ENCODE data around the gene NUDT1. TPM values are rescaled to one million over a fixed set of nuclear protein-coding genes. Genes with fewer than 3 reads are reported as not detected.

NUDT1 gene
- total RNA-seq, 2 experiments from 2014 or later, result 85.2 to 87.5 TPM

DNA sequence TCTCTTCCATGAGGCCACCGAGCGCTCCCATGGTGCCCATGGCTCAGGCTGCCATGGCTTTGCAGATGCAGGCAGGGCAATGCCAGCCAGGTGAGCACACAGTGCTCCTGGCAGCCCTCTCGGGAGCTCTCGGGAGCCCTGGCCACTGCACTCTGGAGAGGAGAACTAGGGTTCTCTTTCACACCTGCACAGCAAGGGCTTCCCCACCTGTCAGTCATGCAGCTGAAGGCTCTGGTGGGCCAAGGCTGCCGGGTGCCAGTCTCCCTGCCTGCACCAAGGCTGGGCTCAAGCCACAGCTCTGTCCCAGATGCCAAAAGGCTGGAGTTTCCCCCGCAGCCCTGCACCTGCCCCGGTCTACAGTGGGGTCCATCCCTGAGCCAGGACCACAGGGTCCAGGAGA lies 32.6 kb downstream of the NUDT1 start:
- POLR2A ChIA-PET, result no interaction called here
- no peak for DNase-seq
- CTCF ChIA-PET, result no interaction called here
- Mint-ChIP-seq H3K9me3 (no peaks in the 10 kb centered on the region), H3K27ac (no peak overlapping the region), H3K36me3 (ENCODE audit: low read depth) (peaks cover 5% of the 10 kb centered on the region), H3K4me1 (no peaks in the 10 kb centered on the region), H3K4me3 (no peak overlapping the region), H3K27me3 (no peaks in the 10 kb centered on the region)

DNA sequence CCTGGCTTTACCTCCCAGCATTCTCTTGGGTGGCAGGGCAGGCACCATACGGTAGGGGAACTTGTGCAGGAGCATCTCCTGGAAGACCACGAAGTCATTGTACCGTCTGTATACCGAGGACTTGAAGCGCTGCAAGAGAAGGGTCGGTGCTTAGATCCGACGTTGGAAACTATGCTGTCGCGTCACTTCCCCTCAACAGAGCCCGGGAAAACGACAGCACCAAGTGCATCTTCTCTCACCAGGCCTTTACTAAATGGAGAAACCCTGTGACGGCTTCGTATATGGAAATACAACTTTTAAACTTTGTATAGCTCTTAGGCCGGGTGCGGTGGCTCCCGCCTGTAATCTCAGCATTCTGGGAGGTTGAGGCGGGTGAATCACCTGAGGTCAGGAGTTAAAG lies 33.1 kb downstream of the NUDT1 start:
- H3K36me3 Mint-ChIP-seq (ENCODE audit: low read depth), result peaks cover 5% of the 10 kb centered on the region
- ChIA-PET POLR2A (no interaction called here), CTCF (no interaction called here)
- H3K9me3 Mint-ChIP-seq, result no peaks in the 10 kb centered on the region
- H3K27me3 Mint-ChIP-seq, result no peaks in the 10 kb centered on the region
- no peaks in the 10 kb centered on the region for H3K4me1 Mint-ChIP-seq
- H3K27ac Mint-ChIP-seq, result no peak overlapping the region
- H3K4me3 Mint-ChIP-seq, result no peak overlapping the region
- no peak for DNase-seq

DNA sequence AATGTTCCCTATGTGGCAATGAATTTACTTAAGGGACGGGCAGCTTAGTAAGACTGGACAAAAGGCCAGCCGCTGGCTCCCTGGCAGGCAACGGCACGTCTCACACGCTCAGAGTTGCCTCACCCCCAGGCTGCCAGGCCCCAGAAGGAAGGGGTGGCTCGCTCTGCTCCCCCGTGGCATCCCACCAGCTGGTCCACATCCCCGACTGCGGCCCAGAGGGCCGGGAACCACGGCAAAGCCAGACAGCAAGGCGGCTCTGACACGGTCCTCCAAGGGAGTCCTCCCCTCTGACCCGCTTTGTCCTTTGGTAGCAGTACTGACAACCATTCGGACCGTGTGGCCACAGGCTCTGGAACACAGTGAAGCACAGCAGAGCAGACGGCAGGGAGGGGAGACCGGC lies 34.1 kb downstream of the NUDT1 start:
- no peaks in the 10 kb centered on the region for H3K27me3 Mint-ChIP-seq
- POLR2A ChIA-PET, result no interaction called here
- H3K27ac Mint-ChIP-seq, result no peak overlapping the region
- CTCF ChIA-PET, result no interaction called here
- H3K36me3 Mint-ChIP-seq (ENCODE audit: low read depth), result peaks cover 5% of the 10 kb centered on the region
- H3K4me1 Mint-ChIP-seq, result no peaks in the 10 kb centered on the region
- no peaks in the 10 kb centered on the region for H3K9me3 Mint-ChIP-seq
- DNase-seq, result no peak
- H3K4me3 Mint-ChIP-seq, result no peak overlapping the region

DNA sequence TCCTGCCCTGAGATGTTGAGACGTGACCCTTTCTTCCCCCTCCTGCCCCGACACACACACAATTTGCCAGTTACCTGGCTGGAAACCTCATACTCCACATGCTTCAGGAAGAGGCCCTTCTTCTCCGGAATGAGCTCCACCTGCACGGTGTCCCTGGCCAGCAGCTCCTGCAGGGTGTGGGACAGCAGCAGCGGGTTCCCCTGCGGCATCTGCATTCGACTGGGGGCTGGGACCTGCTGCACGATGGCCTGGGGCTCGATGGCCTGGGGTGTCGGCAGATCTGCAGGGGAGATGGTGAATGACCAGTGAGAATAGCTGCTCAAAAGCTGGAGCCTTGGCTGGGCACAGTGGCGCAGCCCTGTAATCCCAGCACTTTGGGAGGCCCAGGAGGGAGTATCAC lies 36.0 kb downstream of the NUDT1 start:
- H3K4me3 Mint-ChIP-seq, result no peak overlapping the region
- no peak overlapping the region for H3K27ac Mint-ChIP-seq
- peaks cover 5% of the 10 kb centered on the region for H3K36me3 Mint-ChIP-seq (ENCODE audit: low read depth)
- no peaks in the 10 kb centered on the region for H3K9me3 Mint-ChIP-seq
- no peaks in the 10 kb centered on the region for H3K27me3 Mint-ChIP-seq
- CTCF ChIA-PET, result no interaction called here
- DNase-seq, result no peak
- POLR2A ChIA-PET, result no interaction called here
- H3K4me1 Mint-ChIP-seq, result no peaks in the 10 kb centered on the region

DNA sequence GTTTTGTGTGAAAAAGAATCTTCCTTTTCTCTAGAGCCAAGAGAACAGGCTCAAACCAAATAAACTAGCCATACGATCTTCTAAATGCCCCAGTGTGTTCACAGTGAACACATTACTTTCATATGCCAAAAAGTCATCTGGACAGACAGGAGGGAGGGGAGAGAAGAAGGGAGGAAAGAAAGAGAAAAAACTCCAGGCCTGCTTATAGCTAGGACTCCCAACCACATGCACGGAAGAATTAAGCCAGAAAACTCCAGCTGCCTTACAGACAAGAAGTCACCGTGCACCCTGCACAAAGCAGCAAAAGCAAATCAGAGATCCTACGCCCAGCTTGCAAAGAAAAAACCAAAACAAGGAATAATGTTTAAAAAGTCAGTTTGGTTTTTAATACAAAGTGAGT lies 37.9 kb downstream of the NUDT1 start:
- ChIA-PET POLR2A (no interaction called here), CTCF (interaction anchor here (0.6 kb wide), 1 partner anchor 69 kb away, joined by 4 read pairs; no protein-coding TSS in a partner anchor)
- Mint-ChIP-seq H3K36me3 (ENCODE audit: low read depth) (peaks cover 5% of the 10 kb centered on the region), H3K4me3 (no peak overlapping the region), H3K4me1 (no peaks in the 10 kb centered on the region), H3K9me3 (no peaks in the 10 kb centered on the region), H3K27ac (no peak overlapping the region), H3K27me3 (no peaks in the 10 kb centered on the region)
- DNase-seq, result no peak

DNA sequence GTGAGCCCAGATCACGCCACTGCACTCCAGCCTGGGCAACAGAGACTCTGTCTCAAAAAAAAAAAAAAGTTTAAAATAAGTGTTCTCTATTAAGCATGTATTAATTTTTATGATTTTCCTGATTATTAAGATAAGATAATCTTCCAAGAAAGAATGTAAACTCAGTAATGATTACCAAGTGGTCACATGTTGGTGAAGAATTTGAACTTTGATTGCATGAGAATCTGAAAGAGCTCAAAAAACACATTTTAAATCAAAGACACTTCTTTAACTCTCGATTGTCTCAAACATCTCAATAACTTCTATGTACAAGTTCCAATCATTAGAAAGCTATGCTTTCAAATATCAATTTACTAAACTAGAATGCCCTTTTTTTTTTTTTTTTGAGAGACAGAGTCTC lies 38.4 kb downstream of the NUDT1 start:
- Mint-ChIP-seq H3K4me3 (no peak overlapping the region), H3K4me1 (no peaks in the 10 kb centered on the region), H3K27ac (no peak overlapping the region), H3K9me3 (no peaks in the 10 kb centered on the region), H3K36me3 (ENCODE audit: low read depth) (peaks cover 5% of the 10 kb centered on the region), H3K27me3 (no peaks in the 10 kb centered on the region)
- no peak for DNase-seq
- POLR2A ChIA-PET, result no interaction called here
- CTCF ChIA-PET, result interaction anchor here (0.6 kb wide), 1 partner anchor 69 kb away, joined by 4 read pairs; no protein-coding TSS in a partner anchor

DNA sequence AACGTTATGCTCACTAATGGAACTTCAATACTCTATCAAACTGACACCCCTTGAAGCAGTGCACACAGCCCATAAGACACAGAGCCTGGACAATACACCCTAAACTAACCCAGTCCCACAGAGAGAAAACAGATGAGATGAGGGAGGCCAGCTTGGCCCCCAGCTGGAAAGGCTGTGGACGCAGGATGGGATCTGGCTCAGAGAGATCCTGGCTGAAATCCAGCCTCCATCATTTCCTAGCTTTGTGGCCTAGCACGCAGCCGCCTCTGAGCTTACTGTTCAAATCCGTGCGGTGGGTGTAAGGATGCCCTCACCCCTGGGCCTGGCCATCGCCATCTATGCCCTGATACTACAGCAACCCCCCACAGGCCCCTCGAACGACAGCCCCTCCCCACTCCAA lies 39.5 kb downstream of the NUDT1 start:
- Mint-ChIP-seq H3K36me3 (ENCODE audit: low read depth) (peaks cover 5% of the 10 kb centered on the region), H3K9me3 (no peaks in the 10 kb centered on the region), H3K27ac (no peak overlapping the region), H3K27me3 (no peaks in the 10 kb centered on the region), H3K4me1 (no peaks in the 10 kb centered on the region), H3K4me3 (no peak overlapping the region)
- CTCF ChIA-PET, result no interaction called here
- no peak for DNase-seq
- POLR2A ChIA-PET, result interaction anchor here (0.6 kb wide), 1 partner anchor 59 kb away, joined by 3 read pairs; no protein-coding TSS in a partner anchor

DNA sequence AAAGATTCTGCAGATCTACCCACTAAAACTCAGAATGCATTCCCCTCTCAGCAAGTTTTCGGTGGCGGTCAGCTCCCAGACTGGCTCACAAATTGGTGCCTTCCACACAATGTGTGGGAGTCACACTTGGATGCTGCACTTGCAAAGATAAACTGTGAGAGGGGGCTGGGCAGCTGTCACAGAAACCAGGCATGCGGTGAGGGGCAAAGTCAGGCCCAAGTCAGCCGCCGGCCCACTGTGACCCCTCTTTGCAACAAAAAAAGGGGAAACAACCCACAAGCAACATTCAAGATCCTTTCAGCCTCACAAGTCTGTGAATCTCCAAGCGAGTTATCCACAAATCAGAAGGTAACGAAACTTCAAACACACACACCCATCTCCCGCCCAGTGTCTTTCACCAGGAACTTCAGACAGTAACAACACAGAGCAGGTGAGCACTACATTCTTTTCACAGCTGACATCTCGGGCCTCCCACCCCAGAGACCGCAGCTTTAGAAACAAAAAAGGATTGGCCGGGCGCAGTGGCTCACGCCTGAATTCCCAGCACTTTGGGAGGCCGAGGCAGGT lies 40.2 kb downstream of the NUDT1 start:
- no peaks in the 10 kb centered on the region for H3K4me1 Mint-ChIP-seq
- ChIA-PET POLR2A (no interaction called here), CTCF (no interaction called here)
- H3K27me3 Mint-ChIP-seq, result no peaks in the 10 kb centered on the region
- no peaks in the 10 kb centered on the region for H3K9me3 Mint-ChIP-seq
- no peak for DNase-seq
- no peak overlapping the region for H3K4me3 Mint-ChIP-seq
- peaks cover under 1% of the 10 kb centered on the region for H3K36me3 Mint-ChIP-seq (ENCODE audit: low read depth)
- no peak overlapping the region for H3K27ac Mint-ChIP-seq

DNA sequence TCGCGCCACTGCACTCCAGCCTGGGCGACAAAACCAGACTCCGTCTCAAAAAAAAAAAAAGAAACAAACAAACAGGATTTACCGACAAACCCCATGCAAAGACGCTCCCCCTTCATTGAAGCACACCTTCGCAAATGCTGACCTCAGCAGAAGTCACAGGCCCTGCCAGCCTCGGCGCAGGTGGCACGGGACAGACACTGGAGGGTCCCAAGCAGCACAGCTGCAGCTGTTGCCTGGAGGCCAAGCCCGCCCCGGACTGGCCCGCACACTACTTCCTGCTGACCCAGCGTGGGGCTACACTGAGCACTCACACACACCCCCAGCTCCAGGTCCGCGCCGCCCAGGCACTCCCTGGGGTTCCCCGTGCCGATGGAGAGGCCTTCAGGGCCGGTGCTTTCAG lies 41.0 kb downstream of the NUDT1 start:
- no peak for DNase-seq
- H3K27me3 Mint-ChIP-seq, result no peaks in the 10 kb centered on the region
- ChIA-PET POLR2A (no interaction called here), CTCF (no interaction called here)
- no peaks in the 10 kb centered on the region for H3K4me1 Mint-ChIP-seq
- no peak overlapping the region for H3K4me3 Mint-ChIP-seq
- H3K27ac Mint-ChIP-seq, result no peak overlapping the region
- no peaks in the 10 kb centered on the region for H3K9me3 Mint-ChIP-seq
- H3K36me3 Mint-ChIP-seq (ENCODE audit: low read depth), result no peaks in the 10 kb centered on the region

DNA sequence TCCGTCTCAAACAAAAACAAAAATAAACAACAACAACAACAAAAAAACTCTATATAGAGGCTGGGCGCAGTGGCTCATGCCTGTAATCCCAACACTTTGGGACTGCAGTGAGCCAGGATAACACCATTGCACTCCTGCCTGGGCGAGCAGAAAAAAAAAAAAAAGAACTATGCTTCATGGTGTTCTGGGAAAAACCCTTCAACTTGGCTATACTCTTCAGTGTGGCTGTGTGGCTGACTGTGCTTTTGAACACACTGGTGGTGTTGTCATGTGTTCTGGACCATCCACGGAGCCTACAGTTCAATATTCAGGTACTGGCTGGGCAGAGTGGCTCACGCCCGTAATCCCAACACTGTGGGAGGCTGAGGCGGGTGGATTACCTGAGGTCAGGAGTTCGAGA lies 45.7 kb downstream of the NUDT1 start:
- no peaks in the 10 kb centered on the region for H3K4me1 Mint-ChIP-seq
- H3K27me3 Mint-ChIP-seq, result no peaks in the 10 kb centered on the region
- no peak overlapping the region for H3K4me3 Mint-ChIP-seq
- no peak for DNase-seq
- no peak overlapping the region for H3K27ac Mint-ChIP-seq
- CTCF ChIA-PET, result no interaction called here
- H3K9me3 Mint-ChIP-seq, result no peaks in the 10 kb centered on the region
- POLR2A ChIA-PET, result no interaction called here
- H3K36me3 Mint-ChIP-seq (ENCODE audit: low read depth), result no peaks in the 10 kb centered on the region

DNA sequence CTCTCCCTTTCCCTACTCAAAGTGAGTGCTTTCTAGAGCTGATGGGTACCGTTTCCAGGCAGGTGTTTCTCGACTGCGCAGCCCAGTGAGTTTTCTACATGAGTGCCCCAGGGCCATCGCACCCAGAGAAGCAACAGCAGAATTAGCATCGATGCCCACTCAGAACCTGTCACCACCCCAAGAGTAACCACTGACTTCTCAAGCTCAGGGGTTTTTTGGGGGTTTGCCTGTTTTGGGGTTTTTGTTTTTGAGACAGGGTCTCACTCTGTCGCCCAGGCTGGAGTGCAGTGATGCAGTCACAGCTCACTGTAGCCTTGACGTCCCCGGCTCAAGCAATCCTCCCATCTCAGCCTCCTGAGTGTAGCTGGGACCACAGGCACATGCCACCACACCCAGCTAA lies 46.5 kb downstream of the NUDT1 start:
- Mint-ChIP-seq H3K27me3 (no peaks in the 10 kb centered on the region), H3K9me3 (no peaks in the 10 kb centered on the region), H3K4me3 (no peak overlapping the region), H3K36me3 (ENCODE audit: low read depth) (no peaks in the 10 kb centered on the region), H3K27ac (no peak overlapping the region), H3K4me1 (no peaks in the 10 kb centered on the region)
- ChIA-PET POLR2A (no interaction called here), CTCF (no interaction called here)
- DNase-seq, result no peak

DNA sequence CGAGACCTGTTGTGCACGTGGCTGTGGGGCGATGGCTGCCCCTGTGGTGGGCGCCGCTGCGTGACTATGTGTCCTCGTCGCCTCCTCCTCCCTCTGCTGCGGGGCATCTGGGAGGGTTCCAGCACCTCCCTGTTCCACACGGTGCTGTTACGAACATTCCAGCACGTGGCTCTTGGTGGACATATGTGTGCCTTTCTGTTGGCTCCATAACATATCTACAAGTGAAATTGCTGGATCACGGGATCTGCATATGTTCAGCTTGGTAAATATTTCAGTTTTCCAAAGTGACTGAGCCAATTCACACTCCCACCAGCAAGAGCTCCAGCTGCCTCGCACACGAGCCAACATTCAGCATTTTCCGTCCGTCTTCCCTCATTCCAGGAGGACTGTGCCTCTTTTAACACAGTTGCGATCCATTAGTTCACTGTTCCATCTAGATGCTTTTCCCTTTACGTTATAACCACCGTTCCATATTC lies 47.1 kb downstream of the NUDT1 start:
- H3K27me3 Mint-ChIP-seq, result no peaks in the 10 kb centered on the region
- H3K4me1 Mint-ChIP-seq, result no peaks in the 10 kb centered on the region
- no peaks in the 10 kb centered on the region for H3K9me3 Mint-ChIP-seq
- CTCF ChIA-PET, result interaction anchor here (0.9 kb wide), 1 partner anchor 59 kb away, joined by 3 read pairs; no protein-coding TSS in a partner anchor
- no peak for DNase-seq
- POLR2A ChIA-PET, result no interaction called here
- no peak overlapping the region for H3K27ac Mint-ChIP-seq
- no peak overlapping the region for H3K4me3 Mint-ChIP-seq
- no peaks in the 10 kb centered on the region for H3K36me3 Mint-ChIP-seq (ENCODE audit: low read depth)

DNA sequence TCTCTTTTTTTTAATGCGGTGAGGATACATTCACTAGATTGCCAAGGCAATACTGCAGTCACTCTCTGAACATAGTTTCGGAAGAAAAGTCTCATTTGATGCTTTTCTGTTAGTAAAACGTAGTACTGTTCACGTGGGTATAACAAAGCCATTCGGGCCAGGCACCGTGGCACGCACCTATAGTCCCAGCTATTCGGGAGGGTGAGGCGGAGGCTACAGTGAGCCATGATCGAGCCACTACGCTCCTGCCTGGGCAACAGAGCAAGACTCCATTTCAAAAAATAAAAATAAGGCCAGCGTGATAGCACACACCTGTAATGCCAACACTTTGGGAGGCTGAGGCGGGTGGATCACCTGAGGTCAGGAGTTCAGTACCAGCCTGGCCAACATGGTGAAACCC lies 47.6 kb downstream of the NUDT1 start:
- H3K27ac Mint-ChIP-seq, result no peak overlapping the region
- no peak for DNase-seq
- POLR2A ChIA-PET, result no interaction called here
- H3K9me3 Mint-ChIP-seq, result no peaks in the 10 kb centered on the region
- CTCF ChIA-PET, result interaction anchor here (0.9 kb wide), 1 partner anchor 58 kb away, joined by 3 read pairs; no protein-coding TSS in a partner anchor
- no peaks in the 10 kb centered on the region for H3K4me1 Mint-ChIP-seq
- no peaks in the 10 kb centered on the region for H3K27me3 Mint-ChIP-seq
- no peak overlapping the region for H3K4me3 Mint-ChIP-seq
- no peaks in the 10 kb centered on the region for H3K36me3 Mint-ChIP-seq (ENCODE audit: low read depth)

DNA sequence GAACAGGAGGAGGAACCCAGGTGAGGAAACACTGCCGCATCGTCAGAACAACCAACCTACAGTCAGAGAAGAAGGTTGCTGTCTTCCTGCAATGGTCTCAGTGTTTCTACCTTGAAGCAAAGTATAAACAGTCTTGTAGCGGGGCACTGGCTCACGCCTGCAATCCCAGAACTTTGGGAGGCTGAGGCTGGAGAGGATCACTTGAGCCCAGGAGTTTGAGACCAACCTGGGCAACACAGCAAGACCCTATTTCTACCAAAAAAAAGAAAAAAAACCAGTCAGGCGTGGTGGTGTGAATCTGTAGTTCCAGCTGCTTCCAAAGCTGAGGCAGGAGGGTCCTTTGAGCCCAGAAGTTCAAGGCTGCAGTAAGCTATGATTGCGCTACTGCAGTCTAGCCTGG lies 48.9 kb downstream of the NUDT1 start:
- no peak overlapping the region for H3K27ac Mint-ChIP-seq
- no peak for DNase-seq
- no peaks in the 10 kb centered on the region for H3K36me3 Mint-ChIP-seq (ENCODE audit: low read depth)
- no peak overlapping the region for H3K4me3 Mint-ChIP-seq
- H3K9me3 Mint-ChIP-seq, result no peaks in the 10 kb centered on the region
- H3K27me3 Mint-ChIP-seq, result no peaks in the 10 kb centered on the region
- ChIA-PET POLR2A (no interaction called here), CTCF (no interaction called here)
- H3K4me1 Mint-ChIP-seq, result no peaks in the 10 kb centered on the region

All from activated CD4-positive, alpha-beta memory T cell treated with anti-CD3 and anti-CD28 coated beads, Interleukin-2, amount 10 ng/mL, durations not matched to agents 7 days and 5 days (primary cell).